Skeletal muscle cell (primary cell): ENCODE data around the gene NPRL2.

ENCODE experiments used
- DNase-seq: peaks from one replicate; pipeline ENCODE4 v3.0.0-alpha.2; 2010; ENCODE audit warnings: low read depth
- H3K4me3 ChIP-seq: 2 replicates; pipeline ENCODE4 v1.5.1; 2011; ENCODE audit warnings: low read depth, mild to moderate bottlenecking, control low read depth, low read length, moderate library complexity

NPRL2 gene

GRCh38 chr3:50354186-50354764 lies 3.7 kb upstream of the NPRL2 start:
- H3K4me3 ChIP-seq: no peak overlapping the region

GRCh38 chr3:50353245-50354004 lies 2.9 kb upstream of the NPRL2 start:
- H3K4me3 ChIP-seq: no peak overlapping the region
- no peak for DNase-seq

More at GRCh38 chr3:50354186-50354764, 3.7 kb upstream of the NPRL2 start:
- no peak for DNase-seq

GRCh38 chr3:50352781-50353180 lies 2.2 kb upstream of the NPRL2 start:
- no peak overlapping the region for H3K4me3 ChIP-seq
- no peak for DNase-seq

GRCh38 chr3:50351323-50351697 lies 735 bp upstream of the NPRL2 start:
- DNase-seq: no peak
- H3K4me3 ChIP-seq: peak overlapping the region; percentile 70

GRCh38 chr3:50350213-50350526 lies 405 bp downstream of the NPRL2 start:
- peak overlapping the region; percentile 70 for H3K4me3 ChIP-seq

GRCh38 chr3:50347187-50347813 lies 3.3 kb downstream of the NPRL2 start:
- no peak overlapping the region for H3K4me3 ChIP-seq
- DNase-seq: no peak

More at GRCh38 chr3:50350213-50350526, 405 bp downstream of the NPRL2 start:
- no peak for DNase-seq

GRCh38 chr3:50345586-50346234 lies 4.9 kb downstream of the NPRL2 start, which contains the start of gene ZMYND10:
TSS of gene ZMYND10 (minus strand) at chr3:50345732. CDS start at chr3:50345579, 153 bp downstream.
- DNase-seq: no peak
- H3K4me3 ChIP-seq: peak within 1 kb of the TSS; percentile 55

- DNase-seq: no peak
- peak overlapping the region; percentile 55 for H3K4me3 ChIP-seq
Measured at GRCh38 chr3:50345008-50345407, 5.6 kb downstream of the NPRL2 start.

- DNase-seq: no peak
- H3K4me3 ChIP-seq: no peak overlapping the region
Measured at GRCh38 chr3:50342813-50343633, 7.6 kb downstream of the NPRL2 start.

- H3K4me3 ChIP-seq: no peak overlapping the region
- DNase-seq: no peak
Measured at GRCh38 chr3:50341996-50342650, 8.5 kb downstream of the NPRL2 start.

- H3K4me3 ChIP-seq: peak overlapping the region; percentile 55
- no peak for DNase-seq
Measured at GRCh38 chr3:50341537-50341936, 9.0 kb downstream of the NPRL2 start.

GRCh38 chr3:50340448-50341329 lies 9.9 kb downstream of the NPRL2 start, which contains the start of gene RASSF1:
TSS of gene RASSF1 (minus strand) at chr3:50340836. CDS start at chr3:50340805, 31 bp downstream.
- no peak for DNase-seq
- peak within 1 kb of the TSS; percentile 55 for H3K4me3 ChIP-seq

- DNase-seq: no peak
- peak overlapping the region; percentile 55 for H3K4me3 ChIP-seq
Measured at GRCh38 chr3:50340147-50340447, 10.5 kb downstream of the NPRL2 start.

- H3K4me3 ChIP-seq: peak overlapping the region; percentile 55
- no peak for DNase-seq
Measured at GRCh38 chr3:50339485-50340146, 11.0 kb downstream of the NPRL2 start.

- no peak overlapping the region for H3K4me3 ChIP-seq
- no peak for DNase-seq
Measured at GRCh38 chr3:50338965-50339364, 11.6 kb downstream of the NPRL2 start.

GRCh38 chr3:50337175-50337861 lies 13.3 kb downstream of the NPRL2 start:
- peak; percentile 98 for DNase-seq
- peak overlapping the region; percentile 83 for H3K4me3 ChIP-seq
